ENCODE results near the gene BCAS4. TPM values are rescaled to one million over a fixed set of nuclear protein-coding genes. Genes with fewer than 3 reads are reported as not detected.
"Not testable (repeated sequence)": the region's sequence is repeated elsewhere in the genome, so short reads cannot be mapped to it uniquely, and the experiment has no call there.

BCAS4 gene
- polyA plus RNA-seq, 4 donors, result 4.2 to 6.9 (median 5.4) TPM

DNA sequence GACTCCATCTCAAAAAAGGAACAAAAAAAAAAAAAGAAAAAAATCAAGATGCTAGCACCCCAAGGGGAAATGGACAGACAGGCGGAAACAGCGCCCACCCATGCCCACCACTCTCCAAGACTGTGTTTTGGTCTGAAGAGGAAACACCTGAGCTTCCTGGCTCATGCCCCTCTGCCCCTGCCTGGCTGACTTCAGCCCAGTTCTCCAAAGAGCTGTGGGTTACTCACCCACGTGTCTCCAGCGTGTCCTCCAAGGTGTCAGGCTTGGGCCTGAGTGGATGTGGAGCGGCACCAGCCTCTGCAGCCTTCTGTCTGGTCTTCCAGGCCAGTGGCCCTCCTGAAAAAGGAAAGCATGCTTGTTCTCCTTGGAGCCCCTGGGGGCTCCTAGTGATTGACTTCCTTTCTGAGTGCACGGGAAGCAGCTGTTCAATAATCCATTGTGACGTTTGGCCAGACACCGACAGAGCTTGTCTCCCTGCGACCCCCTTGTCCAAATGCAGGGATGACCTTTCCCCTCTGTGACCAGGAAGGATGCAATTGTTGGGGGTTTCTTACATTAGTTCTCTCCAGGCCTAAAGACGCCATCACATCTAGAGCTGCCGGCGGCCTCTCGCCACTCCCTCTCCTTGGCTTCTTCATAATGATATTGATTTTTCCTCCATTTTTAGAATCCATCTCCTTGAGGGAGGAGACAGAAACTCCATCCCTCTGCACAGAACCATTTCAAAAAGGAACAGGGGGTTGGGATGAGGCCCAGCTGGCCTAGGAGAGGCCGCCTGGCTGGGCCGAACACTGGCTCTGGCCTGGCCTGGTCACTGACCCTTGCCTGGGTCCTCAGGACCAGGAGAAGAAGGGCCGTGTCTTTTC lies 77.9 kb downstream of the BCAS4 start:
- DNase-seq (ENCODE audit: low read depth in 4 of 4, low spot score in 3 of 4), result no peak

DNA sequence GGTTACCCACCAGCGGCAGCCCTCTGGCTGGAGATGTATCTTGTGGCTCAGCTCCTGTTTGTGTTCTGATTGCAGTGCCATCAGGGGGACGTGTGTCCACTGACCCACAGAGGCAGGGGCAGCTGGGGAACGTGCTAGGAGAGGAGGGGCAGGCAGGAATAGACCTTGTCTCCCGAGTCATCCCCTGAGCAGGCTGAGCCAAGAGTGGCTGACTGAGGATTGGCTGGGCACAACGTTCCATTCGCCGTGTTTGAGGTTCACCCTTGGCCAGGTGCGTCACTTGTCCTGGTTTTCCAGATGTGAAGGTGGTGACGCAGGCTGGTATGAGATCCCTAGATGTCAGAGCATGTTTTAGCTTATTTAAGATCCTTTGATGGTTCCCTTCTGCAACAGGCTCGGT lies 78.7 kb downstream of the BCAS4 start:
- no peak for DNase-seq (ENCODE audit: low read depth in 4 of 4, low spot score in 3 of 4)

DNA sequence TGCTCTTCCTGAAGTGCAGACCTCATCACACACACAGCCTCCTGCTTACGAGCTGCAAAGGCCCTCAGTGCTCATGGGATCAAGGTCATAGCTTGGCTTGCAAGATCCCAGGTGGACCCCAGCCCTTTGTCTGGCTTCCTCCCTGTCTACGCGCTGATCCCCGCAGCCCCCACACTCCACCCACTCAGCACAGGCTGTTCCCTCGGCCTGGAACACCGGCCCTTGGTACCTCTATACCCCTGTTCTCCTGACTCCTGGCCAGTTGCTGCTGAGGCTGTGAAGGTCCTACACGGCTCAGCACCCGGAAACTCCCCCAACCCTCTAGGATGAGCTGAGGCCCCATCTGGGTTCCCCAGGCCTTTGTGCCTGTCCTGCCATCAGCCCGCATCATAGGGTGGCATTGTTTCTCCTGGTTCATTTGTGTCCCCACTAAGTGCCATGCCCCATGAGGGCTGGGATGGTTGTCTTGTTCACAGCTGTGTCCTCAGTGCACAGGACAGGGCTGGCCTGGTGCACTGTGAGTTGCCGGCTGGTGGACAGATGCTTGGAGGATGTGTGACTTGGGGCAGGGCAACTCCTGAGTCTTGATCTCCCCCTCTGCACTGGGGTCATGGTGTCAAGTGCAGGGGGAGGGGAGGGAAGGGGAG lies 79.4 kb downstream of the BCAS4 start:
- no peak for DNase-seq (ENCODE audit: low read depth in 4 of 4, low spot score in 3 of 4)

DNA sequence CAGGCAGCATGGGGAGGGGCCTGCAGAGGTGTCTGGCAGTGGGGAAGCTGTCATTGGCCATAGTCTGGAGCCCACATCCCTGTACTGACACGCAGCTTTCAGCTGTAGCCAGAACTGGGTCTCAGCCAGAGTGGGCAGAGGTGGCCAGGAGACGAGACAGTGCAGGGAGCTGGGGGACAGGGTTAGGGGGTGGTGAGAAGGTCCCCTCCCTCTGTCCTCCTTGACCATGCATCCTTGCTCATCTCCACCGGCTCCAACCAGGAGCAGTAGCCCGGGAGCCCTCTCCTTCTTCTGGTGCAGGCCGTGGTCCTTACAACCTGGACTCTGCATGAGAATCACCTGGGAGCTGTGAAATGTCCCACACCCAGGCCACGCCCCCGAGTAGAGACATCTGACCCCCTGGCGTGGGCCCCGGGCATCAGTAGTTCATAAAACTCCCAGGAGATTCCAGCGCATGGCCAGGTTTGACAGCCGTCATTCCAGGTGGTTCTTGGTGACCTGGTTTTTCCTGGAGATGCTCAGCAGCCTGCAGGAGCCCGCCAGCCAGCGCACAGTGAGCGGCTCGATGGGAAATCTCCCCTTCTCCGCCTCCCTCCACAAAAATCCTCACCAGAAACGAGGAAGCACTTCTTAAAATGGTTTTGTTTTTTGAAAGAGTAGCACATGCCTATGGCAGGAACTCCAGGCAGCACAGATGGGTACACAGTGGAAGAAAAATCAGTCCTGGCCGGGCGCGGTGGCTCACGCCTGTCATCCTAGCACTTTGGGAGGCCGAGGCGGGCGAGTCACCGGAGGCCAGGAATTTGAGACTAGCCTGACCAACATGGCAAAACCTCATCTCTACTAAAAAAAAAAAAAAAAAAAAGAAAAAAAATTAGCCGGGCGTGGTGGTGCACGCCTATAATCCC lies 80.2 kb downstream of the BCAS4 start:
- DNase-seq (ENCODE audit: low read depth in 4 of 4, low spot score in 3 of 4), result no peak

DNA sequence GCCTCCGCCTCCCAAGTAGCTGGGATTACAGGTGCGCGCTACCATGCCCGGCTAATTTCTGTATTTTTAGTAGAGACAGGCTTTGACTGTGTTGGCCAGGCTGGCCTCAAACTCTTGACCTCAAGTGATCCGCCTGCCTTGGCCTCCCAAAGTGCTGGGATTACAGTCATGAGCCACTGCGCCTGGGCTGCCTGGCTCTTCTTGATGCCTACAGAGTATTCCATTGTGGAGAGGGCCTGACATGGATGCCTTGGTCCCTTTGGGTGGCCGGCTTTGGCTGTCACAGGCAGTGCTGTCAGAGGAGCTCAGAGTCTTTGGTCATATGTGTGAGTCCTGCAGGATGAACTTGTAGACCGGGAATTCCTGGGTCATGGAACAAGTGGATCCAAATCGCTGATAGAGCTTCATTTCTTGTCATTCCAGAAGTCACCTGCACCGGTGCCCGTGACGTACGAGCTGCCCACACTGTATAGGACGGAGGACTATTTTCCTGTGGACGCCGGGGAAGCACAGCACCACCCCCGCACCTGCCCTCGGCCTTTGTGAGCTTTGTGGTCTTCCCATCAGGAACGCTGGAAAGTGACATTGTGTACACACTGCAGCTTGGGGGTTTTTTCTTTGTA lies 81.3 kb downstream of the BCAS4 start:
- no peak for DNase-seq (ENCODE audit: low read depth in 4 of 4, low spot score in 3 of 4)

DNA sequence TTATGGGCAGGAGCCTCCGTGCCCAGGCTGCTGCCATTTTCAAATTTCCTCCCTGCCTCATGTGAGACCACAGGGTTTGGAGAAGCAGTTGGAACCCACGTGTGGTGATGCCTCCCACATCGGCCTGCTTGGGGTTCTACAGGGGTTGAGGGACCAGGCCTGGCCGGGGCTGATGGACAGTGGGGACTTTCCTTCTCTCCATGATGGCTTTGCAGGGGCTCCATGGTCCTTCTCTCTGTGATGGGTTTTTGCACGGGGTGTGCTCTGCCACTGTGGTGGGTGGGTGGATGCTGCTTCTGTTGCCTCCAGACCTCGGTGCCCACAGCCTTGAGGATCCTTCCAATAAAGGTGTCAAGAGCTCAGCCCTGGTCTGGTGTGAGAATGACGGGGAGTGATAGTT lies 82.0 kb downstream of the BCAS4 start:
- no peak for DNase-seq (ENCODE audit: low read depth in 4 of 4, low spot score in 3 of 4)

DNA sequence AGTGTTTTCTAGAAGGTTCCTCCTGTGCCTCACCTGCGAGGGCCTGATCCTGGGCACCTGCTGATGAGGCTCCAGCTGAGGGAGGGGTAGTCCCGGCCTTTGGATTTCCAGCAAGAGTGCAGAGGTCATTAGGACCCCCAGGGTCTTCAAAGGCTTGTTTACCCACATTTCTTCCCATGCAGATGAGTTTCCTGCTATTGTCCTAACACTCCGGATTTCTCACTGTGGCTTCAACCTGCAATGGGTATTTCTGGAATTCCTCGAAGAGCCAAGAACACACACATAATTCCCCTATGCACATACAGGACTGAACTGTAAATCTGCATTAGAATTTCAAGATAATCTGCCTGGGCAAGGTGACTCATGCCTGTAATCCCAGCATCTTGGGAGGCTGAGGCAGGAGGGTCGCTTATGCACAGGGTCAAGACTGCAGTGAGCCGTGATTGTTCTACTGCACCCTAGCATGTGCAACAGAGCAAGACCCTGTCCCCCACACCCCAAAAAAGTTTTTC lies 82.4 kb downstream of the BCAS4 start:
- no peak for DNase-seq (ENCODE audit: low read depth in 4 of 4, low spot score in 3 of 4)

DNA sequence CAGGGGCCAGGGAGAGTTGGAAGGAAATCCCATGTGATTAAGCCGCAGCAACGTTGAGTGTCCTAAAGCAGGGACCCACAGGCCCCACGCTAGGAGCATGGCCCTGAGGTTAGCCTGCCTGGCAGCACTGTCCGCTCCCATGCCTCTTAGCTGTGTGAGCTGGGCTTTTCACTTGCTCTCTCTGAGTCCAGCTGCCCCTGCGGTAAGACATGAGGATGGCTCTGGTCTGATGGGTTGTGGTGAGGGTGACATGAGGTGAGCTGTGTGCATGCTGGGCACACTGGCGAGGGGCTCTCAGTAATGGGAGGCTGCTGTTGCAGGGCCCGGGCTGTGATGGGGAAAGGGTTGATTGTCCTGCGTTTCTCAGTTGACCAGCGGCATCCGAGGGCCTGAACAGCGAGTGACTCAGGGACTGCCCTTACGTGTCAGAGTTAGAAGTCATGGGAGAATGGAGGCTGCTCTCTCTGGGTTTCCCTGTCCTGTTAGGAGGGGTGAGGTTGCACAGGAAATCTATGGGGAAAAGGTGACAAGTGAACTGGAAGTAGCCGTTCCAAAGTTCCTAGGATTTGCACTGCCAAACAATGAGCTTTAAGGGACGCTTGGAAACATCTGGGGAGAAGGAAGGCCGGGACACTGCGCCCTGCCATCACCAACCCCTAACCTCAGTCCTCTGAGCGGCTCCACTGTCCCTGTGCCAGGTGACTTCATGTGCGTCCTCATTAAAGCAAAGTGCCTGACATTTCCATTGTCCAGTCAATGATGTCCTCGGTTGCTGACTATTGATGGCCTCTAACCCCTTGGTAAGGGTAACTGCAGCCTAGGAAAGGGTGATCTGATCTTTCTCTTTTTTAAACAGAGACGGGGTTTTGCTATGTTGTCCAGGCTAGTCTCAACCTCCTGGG lies 85.0 kb downstream of the BCAS4 start:
- DNase-seq (ENCODE audit: low read depth in 4 of 4, low spot score in 3 of 4), result no peak

DNA sequence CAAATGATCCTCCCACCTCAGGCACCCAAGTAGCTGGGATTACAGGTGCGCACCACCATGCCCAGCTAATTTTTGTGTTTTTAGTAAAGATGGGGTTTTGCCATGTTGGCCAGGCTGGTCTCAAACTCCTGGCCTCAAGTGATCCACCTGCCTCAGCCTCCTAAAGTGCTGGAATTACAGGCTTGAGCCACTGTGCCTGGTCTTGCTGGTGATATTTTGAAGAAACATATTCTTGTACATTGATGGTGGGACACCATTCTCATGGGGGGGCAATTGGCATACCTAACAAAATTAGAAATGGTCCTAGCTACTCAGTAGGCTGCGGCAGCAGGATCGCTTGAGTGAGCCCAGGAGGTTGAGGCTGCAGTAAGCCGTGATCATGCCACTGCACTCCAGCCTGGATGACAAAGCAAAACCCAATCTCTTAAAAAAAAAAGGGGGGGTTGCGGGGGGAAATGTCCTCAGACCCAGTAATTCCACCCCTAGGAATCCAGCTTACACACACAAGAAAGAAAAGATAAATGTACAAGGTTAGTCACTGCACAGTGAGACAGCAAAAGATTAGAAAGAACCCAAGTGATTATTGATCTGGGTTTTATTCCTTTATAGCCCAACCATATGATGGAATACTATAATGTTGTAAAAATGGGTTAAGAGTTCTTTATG lies 87.0 kb downstream of the BCAS4 start:
- DNase-seq (ENCODE audit: low read depth in 4 of 4, low spot score in 3 of 4), result not testable (repeated sequence)

DNA sequence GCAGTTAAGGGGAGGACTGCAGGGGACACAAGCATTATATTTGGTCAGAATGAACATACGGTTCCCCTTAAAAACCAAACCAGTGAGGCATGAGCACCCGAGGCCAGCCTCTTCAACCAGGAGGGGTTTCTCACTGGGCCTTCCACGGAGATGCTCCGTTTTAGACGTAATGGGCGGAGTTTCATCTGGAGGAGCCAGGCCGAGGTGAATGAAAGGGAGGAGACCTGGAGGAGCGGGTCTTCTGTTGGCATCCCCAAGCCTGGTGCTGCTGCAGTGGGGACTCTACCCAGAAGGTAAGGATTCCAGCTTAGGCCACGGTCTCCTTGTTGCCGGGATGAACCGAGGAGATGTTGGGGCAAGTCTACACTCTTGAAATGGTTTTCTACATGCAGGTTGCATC lies 89.0 kb downstream of the BCAS4 start:
- no peak for DNase-seq (ENCODE audit: low read depth in 4 of 4, low spot score in 3 of 4)

DNA sequence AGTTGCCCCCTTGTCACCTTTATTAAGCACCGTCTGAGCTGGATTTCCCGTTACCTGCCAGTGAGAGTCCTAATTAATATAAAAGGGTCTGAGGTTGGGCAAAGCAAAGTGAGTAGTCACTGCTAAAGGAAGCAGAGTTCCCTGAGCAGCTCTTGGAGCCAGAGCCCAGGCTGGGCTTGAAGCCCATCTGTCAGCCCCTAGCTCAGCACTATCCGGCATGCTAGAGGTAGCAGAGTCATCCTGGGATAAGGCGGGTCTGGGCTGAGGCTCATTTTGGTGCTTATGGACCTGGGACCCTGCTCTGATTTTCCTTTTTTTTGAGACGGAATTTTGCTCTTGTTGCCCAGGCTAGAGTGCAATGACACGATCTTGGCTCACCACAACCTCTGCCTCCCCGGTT lies 90.2 kb downstream of the BCAS4 start:
- no peak for DNase-seq (ENCODE audit: low read depth in 4 of 4, low spot score in 3 of 4)

DNA sequence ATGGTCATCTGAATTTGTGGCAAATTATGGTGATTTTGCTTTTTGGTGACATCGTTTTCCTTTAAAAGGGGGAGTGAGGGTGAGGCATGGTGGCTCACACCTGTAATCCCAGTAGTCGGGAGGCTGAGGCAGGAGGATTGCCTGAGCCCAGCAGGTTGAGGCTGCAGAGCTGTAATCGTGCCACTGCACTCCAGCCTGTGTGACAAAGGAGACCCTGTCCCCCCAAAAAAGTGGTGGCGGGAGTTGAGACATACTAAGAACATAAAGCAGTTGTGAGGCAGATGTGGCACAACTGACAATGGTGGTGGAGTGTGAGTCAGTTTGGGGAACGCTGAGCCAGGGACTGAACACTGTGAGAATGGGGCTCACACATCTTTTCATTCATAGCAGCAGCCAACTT lies 90.9 kb downstream of the BCAS4 start:
- no peak for DNase-seq (ENCODE audit: low read depth in 4 of 4, low spot score in 3 of 4)

DNA sequence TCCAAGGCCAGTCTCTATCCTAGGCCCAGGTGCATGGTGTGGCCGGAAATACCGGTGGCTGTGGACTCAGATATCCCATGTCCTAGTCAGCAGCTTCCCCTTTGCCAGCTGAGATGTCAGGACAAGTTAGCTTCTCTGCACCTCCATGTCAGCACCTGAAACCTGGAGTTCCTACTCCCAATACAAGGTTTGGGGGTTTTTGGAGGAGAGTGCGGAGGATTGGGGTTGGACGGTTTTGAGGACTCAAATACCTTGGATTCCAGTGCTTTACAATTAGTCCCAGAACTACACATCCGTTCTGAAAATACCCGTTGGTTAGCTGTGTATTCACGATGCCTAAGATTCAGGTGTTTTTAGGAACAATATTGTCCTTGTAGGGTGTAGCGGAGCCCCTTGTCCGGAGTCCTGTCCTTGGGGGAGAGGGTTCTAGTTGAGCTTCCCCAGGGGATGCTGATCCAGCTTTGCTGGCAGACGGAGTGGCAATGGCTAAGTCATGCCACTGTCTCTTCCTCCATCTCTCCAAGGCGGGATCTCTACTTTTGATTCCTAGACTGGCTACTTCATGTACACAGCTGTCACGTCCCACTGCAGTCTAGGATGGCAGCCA lies 91.4 kb downstream of the BCAS4 start:
- no peak for DNase-seq (ENCODE audit: low read depth in 4 of 4, low spot score in 3 of 4)

DNA sequence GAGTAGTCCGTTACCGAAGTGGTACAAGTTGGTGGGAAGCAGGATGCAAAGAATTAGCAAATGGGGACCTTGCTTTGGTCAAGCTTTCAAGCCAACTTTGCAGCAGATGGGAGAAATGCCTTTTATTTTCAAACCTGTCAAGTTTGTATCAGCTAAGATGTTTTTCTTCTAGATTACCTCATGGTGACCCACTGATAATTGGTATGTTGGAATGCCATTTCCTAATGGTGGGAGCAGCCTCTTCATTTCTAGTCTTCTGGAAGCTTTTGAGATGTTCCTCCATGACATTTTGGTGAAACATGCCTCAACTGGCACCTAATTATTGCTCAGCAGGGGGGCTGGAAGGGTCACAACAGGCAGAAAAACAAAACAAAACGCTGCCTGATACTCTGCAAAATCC lies 92.7 kb downstream of the BCAS4 start:
- DNase-seq (ENCODE audit: low read depth in 4 of 4, low spot score in 3 of 4), result no peak

DNA sequence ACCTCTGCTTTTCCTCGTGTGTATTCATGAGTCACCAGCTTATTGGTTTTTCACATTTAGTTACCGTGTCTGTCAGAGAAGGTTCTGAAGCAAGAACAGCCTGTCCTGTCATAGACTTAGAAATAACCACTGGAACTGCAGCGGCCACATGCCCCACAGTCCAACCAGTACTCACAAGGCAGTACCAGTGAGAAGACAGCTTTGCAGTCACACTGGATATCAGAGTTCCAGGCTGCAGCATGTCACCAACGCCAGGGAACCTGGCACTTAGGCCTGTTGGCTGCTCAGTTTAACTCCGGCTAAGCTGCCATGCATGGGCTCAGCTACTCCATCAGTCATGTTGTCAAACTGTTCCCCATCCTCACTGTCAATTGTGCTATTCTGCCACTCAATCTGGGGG lies 96.3 kb downstream of the BCAS4 start:
- DNase-seq (ENCODE audit: low read depth in 4 of 4, low spot score in 3 of 4), result no peak

DNA sequence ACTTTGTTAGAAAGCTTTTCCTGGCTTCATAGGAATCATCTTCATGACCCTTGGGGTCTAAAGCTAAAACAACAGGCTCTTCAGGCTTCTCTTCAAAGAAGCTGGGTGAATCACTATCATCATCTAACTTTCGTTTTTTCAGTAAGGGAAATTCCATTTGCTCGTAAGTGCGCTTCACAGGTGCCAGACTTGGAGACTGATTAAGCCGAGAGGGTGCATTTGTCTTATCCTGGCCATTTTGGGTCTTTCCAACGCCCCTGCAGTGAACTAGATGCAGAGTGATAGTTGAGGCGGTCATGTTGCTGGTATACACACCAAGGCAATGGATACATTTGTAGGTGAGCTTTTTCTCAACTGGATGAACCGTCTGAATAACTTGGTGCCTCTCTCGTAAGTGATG lies 97.5 kb downstream of the BCAS4 start:
- no peak for DNase-seq (ENCODE audit: low read depth in 4 of 4, low spot score in 3 of 4)

DNA sequence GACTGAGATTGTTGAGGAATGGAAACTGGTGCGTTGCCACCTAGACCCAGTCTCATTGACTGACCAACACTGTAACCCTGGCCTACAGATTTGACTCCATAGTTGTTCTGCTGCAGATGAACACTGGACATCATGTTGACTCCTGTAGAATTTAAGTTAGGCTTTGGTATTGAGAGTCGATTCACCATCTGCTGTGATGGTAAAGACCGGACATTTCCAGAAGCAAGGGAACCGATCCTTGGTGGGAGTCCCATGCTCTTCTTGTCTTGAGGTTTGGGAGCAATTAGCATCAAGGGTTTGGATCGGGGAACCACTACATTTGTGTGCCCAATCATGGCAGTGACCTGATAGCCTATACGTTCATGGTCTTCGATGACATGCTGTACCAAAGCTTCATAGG lies 98.8 kb downstream of the BCAS4 start:
- DNase-seq (ENCODE audit: low read depth in 4 of 4, low spot score in 3 of 4), result no peak

DNA sequence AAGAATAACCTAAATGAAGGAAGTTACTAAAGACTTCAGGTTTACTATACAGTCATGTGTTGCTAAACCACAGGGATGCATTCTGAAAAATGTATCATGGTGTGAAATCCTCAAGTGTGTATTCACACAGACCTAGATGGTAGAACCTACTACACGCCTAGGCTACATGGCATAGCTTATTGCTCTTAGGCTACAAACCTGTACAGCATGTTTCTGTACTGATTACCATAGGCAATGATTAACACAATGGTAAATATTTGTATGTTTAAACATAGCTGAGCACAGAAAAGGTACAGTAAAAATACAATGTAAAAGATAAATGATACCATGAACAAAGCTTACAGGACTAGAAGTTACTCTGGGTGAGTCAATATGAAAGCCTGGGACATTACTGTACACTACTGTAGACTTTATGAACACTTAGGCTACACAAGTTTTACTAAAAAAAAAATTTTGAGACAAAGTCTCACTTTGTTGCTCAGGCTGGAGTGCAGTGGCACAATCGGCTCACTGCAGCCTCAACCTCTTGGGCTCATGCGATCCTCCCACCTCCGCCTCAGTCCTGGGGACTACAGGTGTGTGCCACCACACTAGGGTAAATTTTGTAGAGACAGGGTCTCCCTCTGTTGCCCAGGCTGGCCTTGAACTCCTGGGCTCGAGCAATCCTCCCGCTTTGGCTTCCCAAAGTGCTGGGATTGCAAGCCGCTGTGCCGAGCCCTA lies 100.4 kb downstream of the BCAS4 start:
- DNase-seq (ENCODE audit: low read depth in 4 of 4, low spot score in 3 of 4), result no peak

Data from right renal pelvis (tissue), 4 donors.